ENCODE data around the gene NDST1.

Gene NDST1

DNA sequence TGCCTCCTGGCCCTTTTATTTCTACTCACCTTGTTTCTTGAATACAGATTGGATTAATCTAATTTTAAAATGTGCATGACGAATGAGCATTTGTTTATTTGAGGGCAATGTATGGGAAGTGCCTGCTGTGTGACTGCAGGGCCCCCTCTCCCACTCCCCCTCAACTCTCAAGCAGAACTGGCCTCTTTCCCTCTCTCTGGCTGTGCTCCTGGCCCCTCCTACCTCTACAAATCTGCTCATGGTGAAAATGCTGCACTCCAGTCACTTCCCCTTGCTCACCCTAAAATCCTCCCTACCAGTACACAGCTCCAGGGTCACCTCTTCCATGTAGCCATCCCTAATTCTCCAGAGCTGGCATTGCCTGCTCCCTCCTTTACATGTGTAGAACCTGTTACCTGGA, 17.2 kb upstream of the NDST1 start:
- no peak for ATAC-seq
- TF ChIP-seq ESRRG (CRISPR knock-in tag; IDR thresholded peaks at IDR 0.05) (no peak), POU6F1 (CRISPR knock-in tag; IDR thresholded peaks at IDR 0.05; ENCODE audit: borderline replicate concordance, low read depth) (no peak), CREB5 (CRISPR knock-in tag; IDR thresholded peaks at IDR 0.05; ENCODE audit: low read depth) (no peak), CSDC2 (CRISPR knock-in tag; IDR thresholded peaks at IDR 0.05) (no peak), ZFP30 (CRISPR knock-in tag; IDR thresholded peaks at IDR 0.05) (no peak), ZC3H10 (CRISPR knock-in tag; IDR thresholded peaks at IDR 0.05) (no peak), ZFP3 (CRISPR knock-in tag; IDR thresholded peaks at IDR 0.05) (no peak), ISL1 (CRISPR knock-in tag; IDR thresholded peaks at IDR 0.05) (no peak), ZNF565 (CRISPR knock-in tag; conservative IDR thresholded peaks at IDR 0.05; ENCODE audit: low read depth) (no peak), SNAI2 (CRISPR knock-in tag; IDR thresholded peaks at IDR 0.05) (no peak), ZNF8 (CRISPR knock-in tag; IDR thresholded peaks at IDR 0.05) (no peak), ZNF70 (CRISPR knock-in tag; IDR thresholded peaks at IDR 0.05) (no peak), GLIS3 (CRISPR knock-in tag; IDR thresholded peaks at IDR 0.05) (no peak), ARNTL (CRISPR knock-in tag; IDR thresholded peaks at IDR 0.05; ENCODE audit: borderline replicate concordance, low read depth) (no peak), TCF4 (CRISPR knock-in tag; IDR thresholded peaks at IDR 0.05; ENCODE audit: borderline replicate concordance) (no peak), TSHZ2 (CRISPR knock-in tag; IDR thresholded peaks at IDR 0.05) (no peak), PPARA (CRISPR knock-in tag; IDR thresholded peaks at IDR 0.05; ENCODE audit: borderline replicate concordance) (no peak), OSR1 (CRISPR knock-in tag; IDR thresholded peaks at IDR 0.05) (no peak)
- TF ChIP-seq, protein P1, sequence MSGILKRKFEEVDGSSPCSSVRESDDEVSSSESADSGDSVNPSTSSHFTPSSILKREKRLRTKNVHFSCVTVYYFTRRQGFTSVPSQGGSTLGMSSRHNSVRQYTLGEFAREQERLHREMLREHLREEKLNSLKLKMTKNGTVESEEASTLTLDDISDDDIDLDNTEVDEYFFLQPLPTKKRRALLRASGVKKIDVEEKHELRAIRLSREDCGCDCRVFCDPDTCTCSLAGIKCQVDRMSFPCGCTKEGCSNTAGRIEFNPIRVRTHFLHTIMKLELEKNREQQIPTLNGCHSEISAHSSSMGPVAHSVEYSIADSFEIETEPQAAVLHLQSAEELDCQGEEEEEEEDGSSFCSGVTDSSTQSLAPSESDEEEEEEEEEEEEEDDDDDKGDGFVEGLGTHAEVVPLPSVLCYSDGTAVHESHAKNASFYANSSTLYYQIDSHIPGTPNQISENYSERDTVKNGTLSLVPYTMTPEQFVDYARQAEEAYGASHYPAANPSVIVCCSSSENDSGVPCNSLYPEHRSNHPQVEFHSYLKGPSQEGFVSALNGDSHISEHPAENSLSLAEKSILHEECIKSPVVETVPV (CRISPR knock-in tag; IDR thresholded peaks at IDR 0.05), result no peak
- TF ChIP-seq, protein P2, sequence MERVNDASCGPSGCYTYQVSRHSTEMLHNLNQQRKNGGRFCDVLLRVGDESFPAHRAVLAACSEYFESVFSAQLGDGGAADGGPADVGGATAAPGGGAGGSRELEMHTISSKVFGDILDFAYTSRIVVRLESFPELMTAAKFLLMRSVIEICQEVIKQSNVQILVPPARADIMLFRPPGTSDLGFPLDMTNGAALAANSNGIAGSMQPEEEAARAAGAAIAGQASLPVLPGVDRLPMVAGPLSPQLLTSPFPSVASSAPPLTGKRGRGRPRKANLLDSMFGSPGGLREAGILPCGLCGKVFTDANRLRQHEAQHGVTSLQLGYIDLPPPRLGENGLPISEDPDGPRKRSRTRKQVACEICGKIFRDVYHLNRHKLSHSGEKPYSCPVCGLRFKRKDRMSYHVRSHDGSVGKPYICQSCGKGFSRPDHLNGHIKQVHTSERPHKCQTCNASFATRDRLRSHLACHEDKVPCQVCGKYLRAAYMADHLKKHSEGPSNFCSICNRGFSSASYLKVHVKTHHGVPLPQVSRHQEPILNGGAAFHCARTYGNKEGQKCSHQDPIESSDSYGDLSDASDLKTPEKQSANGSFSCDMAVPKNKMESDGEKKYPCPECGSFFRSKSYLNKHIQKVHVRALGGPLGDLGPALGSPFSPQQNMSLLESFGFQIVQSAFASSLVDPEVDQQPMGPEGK (CRISPR knock-in tag; IDR thresholded peaks at IDR 0.05; ENCODE audit: borderline replicate concordance), result no peak

GRCh38 chr5:150491876-150492275, 16.1 kb upstream of the NDST1 start:
- no peak for TF ChIP-seq TSHZ2 (CRISPR knock-in tag; IDR thresholded peaks at IDR 0.05)
- no peak for TF ChIP-seq SNAI2 (CRISPR knock-in tag; IDR thresholded peaks at IDR 0.05)
- no peak for TF ChIP-seq RARB (CRISPR knock-in tag; IDR thresholded peaks at IDR 0.05)
- TF ChIP-seq ARNTL (CRISPR knock-in tag; IDR thresholded peaks at IDR 0.05; ENCODE audit: borderline replicate concordance, low read depth), result no peak
- no peak for TF ChIP-seq ZNF70 (CRISPR knock-in tag; IDR thresholded peaks at IDR 0.05)
- ATAC-seq, result no peak

All from SK-N-SH treated with all-trans-retinoic acid at 6 μM for 48 hours (cell line).